Fibroblast of mammary gland (primary cell): Measurements from ENCODE around the gene CIDEA.
"Not testable (repeated sequence)": the region's sequence is repeated elsewhere in the genome, so short reads cannot be mapped to it uniquely, and the experiment has no call there.

Experiments used
- DNase-seq: peaks from one replicate; pipeline ENCODE4 v3.0.0-alpha.2; 2010; ENCODE audit warnings: low read depth
- H3K4me3 ChIP-seq: 2 replicates; pipeline ENCODE4 v1.5.1; 2011; ENCODE audit warnings: low read depth, mild to moderate bottlenecking, low read length, moderate library complexity; ENCODE audit not compliant: control insufficient read depth
- CTCF ChIP-seq: conservative IDR thresholded peaks from 2 replicates; pipeline ENCODE4 v1.5.1; 2011; ENCODE audit warnings: low read depth, low read length, inconsistent platforms; ENCODE audit not compliant: control insufficient read depth, insufficient read depth

CIDEA gene, protein sequence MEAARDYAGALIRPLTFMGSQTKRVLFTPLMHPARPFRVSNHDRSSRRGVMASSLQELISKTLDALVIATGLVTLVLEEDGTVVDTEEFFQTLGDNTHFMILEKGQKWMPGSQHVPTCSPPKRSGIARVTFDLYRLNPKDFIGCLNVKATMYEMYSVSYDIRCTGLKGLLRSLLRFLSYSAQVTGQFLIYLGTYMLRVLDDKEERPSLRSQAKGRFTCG

DNA sequence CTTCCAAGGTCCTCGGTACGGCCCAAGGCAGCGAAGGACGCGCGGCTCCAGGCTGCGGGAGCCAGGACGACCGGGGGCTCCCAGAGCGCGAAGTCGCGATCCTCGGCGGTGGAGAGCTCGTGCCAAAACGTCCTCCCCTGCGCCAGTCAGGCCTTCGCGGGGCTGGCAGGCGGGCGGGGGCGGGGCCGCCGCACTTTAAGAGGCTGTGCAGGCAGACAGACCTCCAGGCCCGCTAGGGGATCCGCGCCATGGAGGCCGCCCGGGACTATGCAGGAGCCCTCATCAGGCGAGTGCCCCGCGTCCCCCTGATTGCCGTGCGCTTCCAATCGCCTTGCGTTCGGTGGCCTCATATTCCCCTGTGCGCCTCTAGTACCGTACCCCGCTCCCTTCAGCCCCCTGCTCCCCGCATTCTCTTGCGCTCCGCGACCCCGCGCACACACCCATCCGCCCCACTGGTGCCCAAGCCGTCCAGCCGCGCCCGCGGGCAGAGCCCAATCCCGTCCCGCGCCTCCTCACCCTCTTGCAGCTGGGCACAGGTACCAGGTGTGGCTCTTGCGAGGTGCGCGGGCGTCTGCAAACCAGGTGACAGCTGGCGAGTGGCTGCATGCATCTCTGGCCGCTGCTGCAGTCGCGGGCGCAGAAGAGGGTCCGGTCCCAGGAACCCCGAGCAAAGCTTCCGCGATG, at the start of gene CIDEA:
TSS of gene CIDEA (plus strand) at position 226 of the 684 bp plus-strand sequence. CDS start at position 249, 23 bp downstream.
- TF ChIP-seq CTCF, result no peak
- no peak for DNase-seq
- no peak within 1 kb of the TSS for H3K4me3 ChIP-seq

DNA sequence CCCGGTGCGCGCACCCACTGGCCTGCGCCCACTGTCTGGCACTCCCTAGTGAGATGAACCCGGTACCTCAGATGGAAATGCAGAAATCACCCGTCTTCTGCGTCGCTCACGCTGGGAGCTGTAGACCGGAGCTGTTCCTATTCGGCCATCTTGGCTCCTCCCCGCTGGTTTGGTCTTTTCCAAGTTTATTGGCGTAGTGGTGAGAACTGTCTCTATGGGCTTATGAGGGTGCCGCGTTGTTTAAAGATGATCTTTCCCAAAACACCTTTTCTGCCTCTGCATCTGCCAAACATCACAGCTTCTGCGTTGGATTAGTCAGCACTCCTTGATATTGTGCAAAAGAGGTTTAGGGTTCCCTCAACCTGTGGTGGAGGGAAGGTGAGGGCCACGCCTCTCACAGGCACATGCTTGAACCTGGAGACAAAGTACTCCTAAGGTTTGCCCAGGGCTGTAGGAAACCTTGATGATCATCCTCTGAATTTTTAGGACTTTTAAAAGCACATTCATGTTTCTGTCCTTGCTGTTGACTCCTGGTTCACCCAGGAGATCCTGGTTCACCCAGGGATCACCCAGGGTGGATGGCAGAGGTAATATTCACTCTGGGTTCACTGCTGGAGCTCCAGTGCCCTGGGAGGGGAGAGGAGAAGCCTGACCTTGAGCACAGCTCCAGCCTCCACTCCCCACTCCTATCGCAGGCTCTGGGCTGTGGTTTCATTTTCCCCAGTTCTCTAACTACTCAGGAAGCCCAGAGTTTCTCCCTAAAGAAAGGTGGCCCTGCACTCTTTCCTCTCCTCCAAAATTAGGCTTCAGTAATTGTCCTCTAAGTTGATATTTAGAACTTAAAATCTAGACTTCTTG, 45.6 kb upstream of the CIDEA start:
- not testable (repeated sequence) for DNase-seq, H3K4me3 ChIP-seq

GRCh38 chr18:12212308-12212707, 41.9 kb upstream of the CIDEA start:
- DNase-seq, H3K4me3 ChIP-seq: not testable (repeated sequence)

- H3K4me3 ChIP-seq, DNase-seq: not testable (repeated sequence)
Measured at GRCh38 chr18:12214296-12215005, 39.7 kb upstream of the CIDEA start.

GRCh38 chr18:12216471-12216870, 37.7 kb upstream of the CIDEA start:
- not testable (repeated sequence) for DNase-seq, H3K4me3 ChIP-seq

GRCh38 chr18:12218603-12219002, 35.6 kb upstream of the CIDEA start:
- DNase-seq, H3K4me3 ChIP-seq: not testable (repeated sequence)

- not testable (repeated sequence) for H3K4me3 ChIP-seq, DNase-seq
Measured at GRCh38 chr18:12222041-12222440, 32.1 kb upstream of the CIDEA start.

GRCh38 chr18:12223326-12223725, 30.8 kb upstream of the CIDEA start:
- not testable (repeated sequence) for H3K4me3 ChIP-seq, DNase-seq

DNA sequence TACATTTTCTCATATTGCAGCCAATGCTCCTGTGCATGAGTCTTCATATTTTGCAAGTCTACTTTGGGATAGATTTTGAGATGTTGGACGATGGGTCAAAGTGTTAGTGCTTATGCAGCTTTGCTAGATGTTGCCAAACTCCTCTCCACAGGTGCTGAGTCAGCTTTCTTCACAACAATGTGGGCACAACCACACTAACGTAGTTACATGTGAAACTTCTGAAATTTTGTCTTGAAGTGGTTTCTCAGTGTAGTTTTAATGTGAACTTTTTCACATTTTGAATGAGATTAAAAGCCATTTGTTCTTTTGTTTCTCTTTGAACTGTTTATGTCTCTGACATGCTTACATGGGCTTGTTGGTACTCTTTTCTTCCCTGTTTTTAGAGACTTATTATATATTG, 27.4 kb upstream of the CIDEA start:
- not testable (repeated sequence) for DNase-seq, H3K4me3 ChIP-seq

- peak; percentile 14 for DNase-seq
- H3K4me3 ChIP-seq, result not testable (repeated sequence)
Measured at GRCh38 chr18:12227399-12228186, 26.6 kb upstream of the CIDEA start.

DNA sequence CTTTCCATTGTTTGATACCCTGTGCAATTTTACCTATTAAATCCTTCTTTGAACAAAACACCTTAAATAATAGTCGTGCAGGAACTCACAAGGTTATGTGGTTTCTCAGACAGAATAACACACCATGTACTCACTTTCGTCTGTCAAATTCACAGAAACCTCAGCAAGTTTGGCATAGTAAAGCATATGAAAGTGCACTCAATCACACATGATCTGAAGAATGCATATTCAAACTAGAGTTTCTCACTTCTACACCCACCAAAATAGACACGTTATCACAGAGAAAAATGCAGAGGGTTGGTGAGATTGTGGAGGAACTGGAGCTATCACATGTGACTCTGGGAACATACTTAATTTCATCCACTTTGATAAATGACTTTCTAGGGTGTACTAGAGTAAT, 25.9 kb upstream of the CIDEA start:
- not testable (repeated sequence) for H3K4me3 ChIP-seq, DNase-seq

GRCh38 chr18:12230561-12230960, 23.6 kb upstream of the CIDEA start:
- not testable (repeated sequence) for DNase-seq, H3K4me3 ChIP-seq
